GM23338 (cell line): Measurements from ENCODE around the gene OGFOD2. TPM values are rescaled to one million over a fixed set of nuclear protein-coding genes. Genes with fewer than 3 reads are reported as not detected.

ENCODE experiments used
- ATAC-seq: fragments of 200-7000 bp; cut with Tn5 transposase; 3 replicates; pipeline ENCODE4 v1.9.1; 2020
- DNase-seq: peaks from one replicate; pipeline ENCODE4 v3.0.0-alpha.2; 2015; ENCODE audit warnings: low spot score
- H2AFZ ChIP-seq: fragments of 200-600 bp; sonication (generic); 2 replicates; pipeline ENCODE4 v1.8.0; 2016; ENCODE audit warnings: antibody characterized with exemption, mild to moderate bottlenecking, moderate library complexity
- H3F3A ChIP-seq: fragments of 200-600 bp; sonication (generic); replicated peaks from 2 replicates; pipeline ENCODE4 v1.8.0; 2017; ENCODE audit warnings: antibody characterized with exemption, mixed run types, low read depth
- H3K27ac ChIP-seq: fragments of 200-600 bp; sonication (generic); 2 replicates; pipeline ENCODE4 v1.6.1; 2016; ENCODE audit warnings: low read depth
- H3K27me3 ChIP-seq: fragments of 200-600 bp; sonication (generic); 2 replicates; pipeline ENCODE4 v1.8.0; 2016; ENCODE audit warnings: mild to moderate bottlenecking, mixed run types, moderate library complexity; ENCODE audit not compliant: insufficient read depth
- H3K36me3 ChIP-seq: fragments of 200-600 bp; sonication (generic); 2 replicates; pipeline ENCODE4 v1.8.0; 2016; ENCODE audit warnings: mild to moderate bottlenecking; ENCODE audit not compliant: insufficient read depth
- H3K4me1 ChIP-seq: fragments of 200-600 bp; sonication (generic); 2 replicates; pipeline ENCODE4 v1.8.0; 2016; ENCODE audit warnings: mild to moderate bottlenecking, moderate library complexity; ENCODE audit not compliant: insufficient read depth
- H3K4me2 ChIP-seq: fragments of 200-600 bp; sonication (generic); 2 replicates; pipeline ENCODE4 v1.7.1; 2017; ENCODE audit warnings: mixed run types
- H3K4me3 ChIP-seq: fragments of 200-600 bp; sonication (generic); 2 replicates; pipeline ENCODE4 v1.6.1; 2016; ENCODE audit warnings: mixed run types
- H3K79me2 ChIP-seq: fragments of 200-600 bp; sonication (generic); replicated peaks from 2 replicates; pipeline ENCODE4 v1.8.0; 2017; ENCODE audit warnings: mild to moderate bottlenecking; ENCODE audit not compliant: insufficient read depth
- H3K9me2 ChIP-seq: fragments of 200-600 bp; sonication (generic); 2 replicates; pipeline ENCODE4 v1.8.0; 2017; ENCODE audit not compliant: insufficient read depth
- H4K20me1 ChIP-seq: fragments of 200-600 bp; sonication (generic); replicated peaks from 2 replicates; pipeline ENCODE4 v1.8.0; 2017; ENCODE audit warnings: mild to moderate bottlenecking; ENCODE audit not compliant: insufficient read depth
- H3K27ac Mint-ChIP-seq: 2 replicates; pipeline ENCODE4 v1.8.0; 2020; ENCODE audit warnings: inconsistent platforms, mild to moderate bottlenecking, moderate library complexity, mixed read lengths
- H3K27me3 Mint-ChIP-seq: 3 replicates; pipeline ENCODE4 v1.8.0; 2022; ENCODE audit warnings: low read depth, mild to moderate bottlenecking, moderate library complexity, mixed read lengths, inconsistent platforms; ENCODE audit not compliant: insufficient read depth, poor library complexity
- H3K36me3 Mint-ChIP-seq: 3 replicates; pipeline ENCODE4 v1.8.0; 2021; ENCODE audit warnings: low read depth, mild to moderate bottlenecking, inconsistent platforms, moderate library complexity, mixed read lengths
- H3K4me1 Mint-ChIP-seq: 3 replicates; pipeline ENCODE4 v1.8.0; 2020; ENCODE audit warnings: mild to moderate bottlenecking, inconsistent platforms, mixed read lengths
- H3K4me3 Mint-ChIP-seq: 3 replicates; pipeline ENCODE4 v1.8.0; 2021; ENCODE audit warnings: moderate library complexity, mild to moderate bottlenecking, inconsistent platforms, mixed read lengths
- H3K9me3 Mint-ChIP-seq: 3 replicates; pipeline ENCODE4 v1.8.0; 2020; ENCODE audit warnings: moderate library complexity, mild to moderate bottlenecking, inconsistent platforms, mixed read lengths
- ETS1 ChIP-seq: IDR thresholded peaks from 2 replicates; pipeline ENCODE4 v1.6.1; 2016; ENCODE audit warnings: antibody characterized with exemption
- EZH2phosphoT487 ChIP-seq: fragments of 200-600 bp; sonication (generic); IDR thresholded peaks from one replicate; pipeline ENCODE4 v1.8.1; 2018; ENCODE audit warnings: antibody characterized with exemption; ENCODE audit not compliant: unreplicated experiment
- ZNF462 ChIP-seq: fragments of 250-450 bp; sonication (Bioruptor Pico); IDR thresholded peaks from 2 replicates; pipeline ENCODE4 v1.5.0; 2020; ENCODE audit warnings: mild to moderate bottlenecking, moderate library complexity
- polyA plus RNA-seq: library from polyadenylated mRNA; unstranded; fragments of >200 nt; fragmentation: Nextera tagmentation; extraction: Ambion mirVana; gene quantifications from 2 replicates; pipeline ENCODE4 v1.2.1, GENCODE V29; 2016
- total RNA-seq: library from RNA; depleted of rRNA; stranded (reverse); fragments of >200 nt; shearing (Covaris generic); gene quantifications from 2 replicates; pipeline ENCODE4 v1.2.3, GENCODE V29; 2014
- TF ChIP-seq, protein P1 (sequence below), 2 experiments: fragments of 200-600 bp in 1 of 2; sonication (generic) in 1 of 2; conservative IDR thresholded peaks; 2 replicates each; pipeline versions ENCODE4 v1.5.1 to v1.6.1; 2016 to 2017; ENCODE audit warnings: antibody characterized with exemption in 2 of 2, low read depth in 2 of 2, mild to moderate bottlenecking in 2 of 2, moderate library complexity in 1 of 2

OGFOD2 gene
- total and polyA plus RNA-seq, 2 experiments from 2014 or later: 13.1 to 16.1 TPM

GRCh38 chr12:122997343-122998250 lies 22.6 kb downstream of the OGFOD2 start:
- Mint-ChIP-seq H3K27ac (no peak overlapping the region; the same call in 1 of the 2 replicates), H3K9me3 (no peaks in the 10 kb centered on the region; the same call in 2 of the 3 replicates), H3K4me3 (no peak overlapping the region), H3K36me3 (no peaks in the 10 kb centered on the region), H3K27me3 (peaks cover 13% of the 10 kb centered on the region), H3K4me1 (no peaks in the 10 kb centered on the region)
- no peak overlapping the region for H2AFZ ChIP-seq
- H3K4me1 ChIP-seq: no peaks in the 10 kb centered on the region
- no peak overlapping the region for H3K27ac ChIP-seq
- no peaks in the 10 kb centered on the region for H3K79me2 ChIP-seq
- H3K9me2 ChIP-seq: no peaks in the 10 kb centered on the region
- DNase-seq: no peak
- no peaks in the 10 kb centered on the region for H3K36me3 ChIP-seq
- TF ChIP-seq ZNF462 (CRISPR knock-in tag) (no peak), EZH2phosphoT487 (no peak), ETS1 (no peak)
- TF ChIP-seq, protein P1, sequence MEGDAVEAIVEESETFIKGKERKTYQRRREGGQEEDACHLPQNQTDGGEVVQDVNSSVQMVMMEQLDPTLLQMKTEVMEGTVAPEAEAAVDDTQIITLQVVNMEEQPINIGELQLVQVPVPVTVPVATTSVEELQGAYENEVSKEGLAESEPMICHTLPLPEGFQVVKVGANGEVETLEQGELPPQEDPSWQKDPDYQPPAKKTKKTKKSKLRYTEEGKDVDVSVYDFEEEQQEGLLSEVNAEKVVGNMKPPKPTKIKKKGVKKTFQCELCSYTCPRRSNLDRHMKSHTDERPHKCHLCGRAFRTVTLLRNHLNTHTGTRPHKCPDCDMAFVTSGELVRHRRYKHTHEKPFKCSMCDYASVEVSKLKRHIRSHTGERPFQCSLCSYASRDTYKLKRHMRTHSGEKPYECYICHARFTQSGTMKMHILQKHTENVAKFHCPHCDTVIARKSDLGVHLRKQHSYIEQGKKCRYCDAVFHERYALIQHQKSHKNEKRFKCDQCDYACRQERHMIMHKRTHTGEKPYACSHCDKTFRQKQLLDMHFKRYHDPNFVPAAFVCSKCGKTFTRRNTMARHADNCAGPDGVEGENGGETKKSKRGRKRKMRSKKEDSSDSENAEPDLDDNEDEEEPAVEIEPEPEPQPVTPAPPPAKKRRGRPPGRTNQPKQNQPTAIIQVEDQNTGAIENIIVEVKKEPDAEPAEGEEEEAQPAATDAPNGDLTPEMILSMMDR (conservative IDR thresholded peaks at IDR 0.05; ENCODE audit: low read depth in 2 of 2): no peak
- H3K4me2 ChIP-seq: no peak overlapping the region
- H3K27me3 ChIP-seq: no peaks in the 10 kb centered on the region
- no peaks in the 10 kb centered on the region for H3F3A ChIP-seq
- H4K20me1 ChIP-seq: no peaks in the 10 kb centered on the region
- no peak for ATAC-seq
- H3K4me3 ChIP-seq: no peak overlapping the region
